Fibroblast of lung (primary cell): Measurements from ENCODE around the gene PTPN13. TPM values are rescaled to one million over a fixed set of nuclear protein-coding genes. Genes with fewer than 3 reads are reported as not detected.

ENCODE experiments used
- DNase-seq, 2 donors: peaks; one replicate each; pipeline versions ENCODE4 v3.0.0 to v3.0.0-alpha.2; 2010; ENCODE audit warnings: low read depth in 2 of 2
- H2AFZ ChIP-seq: 2 replicates; pipeline ENCODE4 v1.5.1; 2012; ENCODE audit warnings: low read length, control low read depth, inconsistent platforms
- H3K27ac ChIP-seq: 2 replicates; pipeline ENCODE4 v1.5.1; 2011; ENCODE audit warnings: low read length, control low read depth; ENCODE audit not compliant: insufficient read depth
- H3K27me3 ChIP-seq: 2 replicates; pipeline ENCODE4 v1.5.1; 2011; ENCODE audit warnings: mild to moderate bottlenecking, low read length; ENCODE audit not compliant: control insufficient read depth, insufficient read depth
- H3K36me3 ChIP-seq: 2 replicates; pipeline ENCODE4 v1.5.1; 2011; ENCODE audit warnings: low read length; ENCODE audit not compliant: control insufficient read depth, insufficient read depth
- H3K4me1 ChIP-seq: 2 replicates; pipeline ENCODE4 v1.5.1; 2011; ENCODE audit warnings: low read length; ENCODE audit not compliant: control insufficient read depth, insufficient read depth; ENCODE audit errors: extremely low read depth
- H3K4me2 ChIP-seq: 2 replicates; pipeline ENCODE4 v1.5.1; 2011; ENCODE audit warnings: low read length, control low read depth; ENCODE audit not compliant: insufficient read depth; ENCODE audit errors: extremely low read depth
- H3K4me3 ChIP-seq, 4 experiments: fragments of 200-600 bp in 1 of 4; sonication (generic) in 1 of 4; replicated peaks in 1 of 4; 2 replicates each; pipeline ENCODE4 v1.5.1; 2011 to 2016; ENCODE audit warnings: low read length in 4 of 4, low read depth in 3 of 4, mild to moderate bottlenecking in 3 of 4, control low read depth in 2 of 4, inconsistent platforms in 1 of 4, mixed read lengths in 1 of 4; ENCODE audit not compliant: insufficient read depth in 1 of 4; ENCODE audit errors: control extremely low read depth in 1 of 4
- H3K79me2 ChIP-seq: 2 replicates; pipeline ENCODE4 v1.5.1; 2012; ENCODE audit warnings: mild to moderate bottlenecking, low read length, inconsistent platforms; ENCODE audit not compliant: control insufficient read depth, insufficient read depth
- H3K9ac ChIP-seq: 2 replicates; pipeline ENCODE4 v1.5.1; 2011; ENCODE audit warnings: mild to moderate bottlenecking, low read length, control low read depth; ENCODE audit not compliant: insufficient read depth
- H3K9me3 ChIP-seq: 2 replicates; pipeline ENCODE4 v1.5.1; 2012; ENCODE audit warnings: low read depth, low read length; ENCODE audit not compliant: control insufficient read depth, insufficient read depth
- H4K20me1 ChIP-seq: 2 replicates; pipeline ENCODE4 v1.5.1; 2011; ENCODE audit warnings: low read length; ENCODE audit not compliant: control insufficient read depth, insufficient read depth; ENCODE audit errors: extremely low read depth
- CTCF ChIP-seq, 2 donors: IDR thresholded peaks in 1 of 2; conservative IDR thresholded peaks in 1 of 2; 1 replicate in 1 of 2; 2 replicates in 1 of 2; pipeline ENCODE4 v1.5.1; 2011 to 2012; ENCODE audit warnings: low read length in 2 of 2, control low read depth in 1 of 2, inconsistent platforms in 1 of 2, low read depth in 1 of 2, mild to moderate bottlenecking in 1 of 2
- EZH2 ChIP-seq: IDR thresholded peaks from 2 replicates; pipeline ENCODE4 v1.5.1; 2012; ENCODE audit warnings: low read length, control low read depth, mild to moderate bottlenecking; ENCODE audit errors: missing control alignments
- polyA plus RNA-seq, 2 donors: library from polyadenylated mRNA; depleted of rRNA in 1 of 2; stranded (reverse) in 1 of 2; unstranded in 1 of 2; fragments of >200 nt; gene quantifications; 2 replicates each; pipeline ENCODE4 v1.2.1, GENCODE V29; 2011 to 2012; ENCODE audit warnings: missing spikeins in 1 of 2
- total RNA-seq: library from RNA; depleted of rRNA; stranded (reverse); fragments of >200 nt; gene quantifications from 2 replicates; pipeline ENCODE4 v1.2.1, GENCODE V29; 2014

Gene PTPN13
- total and polyA plus RNA-seq, 2 donors (not counting 1 experiment from before 2014, with no cell fraction given) = 16.5 to 136 TPM

DNA sequence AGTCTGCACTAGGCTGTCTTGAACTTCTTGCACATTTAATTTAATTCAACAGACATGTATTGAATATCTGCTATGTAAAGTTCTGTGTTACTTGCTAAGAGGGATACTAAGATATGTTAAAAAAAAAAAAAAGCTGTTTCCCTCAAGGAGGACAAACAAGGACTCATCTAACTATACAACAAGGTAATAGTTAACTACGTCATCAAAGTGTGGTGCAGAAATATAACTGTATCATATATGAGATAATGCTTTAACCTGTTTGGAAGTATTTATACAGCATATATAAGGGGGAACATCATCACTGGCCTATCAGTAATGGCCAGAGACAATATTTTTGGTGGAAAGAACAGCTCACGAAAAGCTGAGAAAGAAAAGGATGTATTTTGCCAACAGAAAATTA is 89.9 kb downstream of the PTPN13 start:
- H3K27me3 ChIP-seq = no peaks in the 10 kb centered on the region
- no peak for TF ChIP-seq CTCF (conservative IDR thresholded peaks at IDR 0.05 in 1 of 2, IDR thresholded peaks at IDR 0.05 in 1 of 2; ENCODE audit: low read depth in 1 of 2, low read length in 2 of 2)
- no peak for TF ChIP-seq EZH2
- no peak overlapping the region for H3K4me2 ChIP-seq
- no peaks in the 10 kb centered on the region for H3K79me2 ChIP-seq
- no peak overlapping the region for H3K27ac ChIP-seq
- H3K9ac ChIP-seq = no peak overlapping the region
- H3K4me3 ChIP-seq = no peak overlapping the region
- H3K36me3 ChIP-seq = no peaks in the 10 kb centered on the region
- no peaks in the 10 kb centered on the region for H3K4me1 ChIP-seq
- no peak overlapping the region for H2AFZ ChIP-seq
- no peaks in the 10 kb centered on the region for H3K9me3 ChIP-seq
- H4K20me1 ChIP-seq = no peaks in the 10 kb centered on the region
- DNase-seq = no peak

- peak; percentile 6 to 49 for DNase-seq
- Histone ChIP-seq H3K4me3 (no peak overlapping the region), H3K36me3 (no peaks in the 10 kb centered on the region), H3K27me3 (no peaks in the 10 kb centered on the region), H3K9ac (no peak overlapping the region), H3K9me3 (no peaks in the 10 kb centered on the region), H3K79me2 (no peaks in the 10 kb centered on the region), H3K4me2 (no peak overlapping the region), H4K20me1 (no peaks in the 10 kb centered on the region), H2AFZ (no peak overlapping the region), H3K4me1 (no peaks in the 10 kb centered on the region), H3K27ac (no peak overlapping the region)
- TF ChIP-seq EZH2 = no peak
- TF ChIP-seq CTCF (conservative IDR thresholded peaks at IDR 0.05 in 1 of 2, IDR thresholded peaks at IDR 0.05 in 1 of 2; ENCODE audit: low read depth in 1 of 2, low read length in 2 of 2) = no peak
Measured at GRCh38 chr4:86685401-86685800, 91.3 kb downstream of the PTPN13 start.

GRCh38 chr4:86686741-86687140 is 92.6 kb downstream of the PTPN13 start:
- TF ChIP-seq EZH2 = no peak
- TF ChIP-seq CTCF (conservative IDR thresholded peaks at IDR 0.05 in 1 of 2, IDR thresholded peaks at IDR 0.05 in 1 of 2; ENCODE audit: low read depth in 1 of 2, low read length in 2 of 2) = no peak
- DNase-seq = no peak

More at GRCh38 chr4:86686741-86687140, 92.6 kb downstream of the PTPN13 start:
- no peaks in the 10 kb centered on the region for H3K4me1 ChIP-seq
- no peaks in the 10 kb centered on the region for H4K20me1 ChIP-seq
- no peak overlapping the region for H3K27ac ChIP-seq
- no peak overlapping the region for H3K9ac ChIP-seq
- no peaks in the 10 kb centered on the region for H3K27me3 ChIP-seq
- no peak overlapping the region for H3K4me3 ChIP-seq
- no peaks in the 10 kb centered on the region for H3K79me2 ChIP-seq
- no peaks in the 10 kb centered on the region for H3K9me3 ChIP-seq
- no peak overlapping the region for H3K4me2 ChIP-seq
- H2AFZ ChIP-seq = no peak overlapping the region
- no peaks in the 10 kb centered on the region for H3K36me3 ChIP-seq
